Endothelial cell of umbilical vein (primary cell): ENCODE data around the gene BCAS3. TPM values are rescaled to one million over a fixed set of nuclear protein-coding genes. Genes with fewer than 3 reads are reported as not detected.

Experiments used
- BruUV-seq: library from RNA; stranded (reverse); fragments of 400-500 nt; replicated peaks from 2 replicates; lab custom pipeline; 2021; lab: Mats Ljungman, UMichigan
- CTCF ChIA-PET: fragments of 300-600, 350-600 bp; sonication (Branson Sonifier 250); formaldehyde crosslinking; loops from one replicate; lab custom pipeline; 2021; ENCODE audit warnings: antibody characterized with exemption, inconsistent platforms; lab: Charles Lee
- POLR2A ChIA-PET: fragments of 300-600, 350-600 bp; sonication (Branson Sonifier 250); formaldehyde crosslinking; loops from one replicate; lab custom pipeline; 2021; ENCODE audit warnings: antibody characterized with exemption, inconsistent platforms; lab: Charles Lee
- DNase-seq: peaks from one replicate; pipeline ENCODE4 v3.0.0-alpha.2; 2011; ENCODE audit warnings: low read depth, low spot score
- FAIRE-seq: peaks from 2 replicates; lab custom pipeline; 2011; peaks lifted over from hg19 to GRCh38; lab: Jason Lieb, UNC
- H2AFZ ChIP-seq: 2 replicates; pipeline ENCODE4 v1.6.0; 2012; ENCODE audit warnings: low read depth, low read length, control low read depth, inconsistent platforms
- H3K27ac ChIP-seq: 2 replicates; pipeline ENCODE4 v1.5.1; 2011; ENCODE audit warnings: low read depth, mild to moderate bottlenecking, control low read depth, low read length, moderate library complexity; ENCODE audit not compliant: insufficient read depth
- H3K27me3 ChIP-seq, 2 experiments: 2 replicates each; pipeline versions ENCODE4 v1.6.0 to v1.6.1; 2011; ENCODE audit warnings: low read length in 2 of 2, mixed read lengths in 1 of 2; ENCODE audit not compliant: control insufficient read depth in 2 of 2, insufficient read depth in 2 of 2
- H3K36me3 ChIP-seq, 2 experiments: 2 replicates in 1 of 2; 3 replicates in 1 of 2; pipeline ENCODE4 v1.5.1; 2011; ENCODE audit warnings: low read length in 2 of 2, mild to moderate bottlenecking in 1 of 2, moderate library complexity in 1 of 2; ENCODE audit not compliant: control insufficient read depth in 2 of 2, insufficient read depth in 2 of 2; ENCODE audit errors: extremely low read depth in 1 of 2
- H3K4me1 ChIP-seq: 3 replicates; pipeline ENCODE4 v1.5.1; 2011; ENCODE audit warnings: mild to moderate bottlenecking, low read length; ENCODE audit not compliant: control insufficient read depth, insufficient read depth; ENCODE audit errors: extremely low read depth
- H3K4me2 ChIP-seq: 2 replicates; pipeline ENCODE4 v1.6.1; 2011; ENCODE audit warnings: low read length, control low read depth, mixed read lengths; ENCODE audit not compliant: insufficient read depth
- H3K4me3 ChIP-seq, 3 experiments: fragments of 200-600 bp in 1 of 3; sonication (generic), shearing (Covaris generic) in 1 of 3; replicated peaks in 1 of 3; 2 replicates each; pipeline ENCODE4 v1.5.1; 2011 to 2016; ENCODE audit warnings: control low read depth in 3 of 3, low read length in 3 of 3, mild to moderate bottlenecking in 2 of 3, inconsistent platforms in 1 of 3, low read depth in 1 of 3, moderate library complexity in 1 of 3; ENCODE audit not compliant: insufficient read depth in 1 of 3
- H3K79me2 ChIP-seq: 2 replicates; pipeline ENCODE4 v1.6.0; 2012; ENCODE audit warnings: low read length, inconsistent platforms; ENCODE audit not compliant: control insufficient read depth, insufficient read depth
- H3K9ac ChIP-seq: replicated peaks from 2 replicates; pipeline ENCODE3; 2011; ENCODE audit warnings: low read length, control low read depth; ENCODE audit not compliant: insufficient read depth; ENCODE audit errors: extremely low read depth
- H3K9me1 ChIP-seq: replicated peaks from 3 replicates; pipeline ENCODE4 v1.6.0; 2011; ENCODE audit warnings: mild to moderate bottlenecking, low read length; ENCODE audit not compliant: control insufficient read depth, insufficient read depth; ENCODE audit errors: extremely low read depth
- H3K9me3 ChIP-seq: replicated peaks from 2 replicates; pipeline ENCODE4 v1.5.1; 2012; ENCODE audit warnings: low read length, inconsistent platforms; ENCODE audit not compliant: control insufficient read depth, insufficient read depth
- H4K20me1 ChIP-seq: replicated peaks from 2 replicates; pipeline ENCODE3; 2011; ENCODE audit warnings: mild to moderate bottlenecking, low read length; ENCODE audit not compliant: control insufficient read depth, insufficient read depth; ENCODE audit errors: extremely low read depth
- EZH2 ChIP-seq: IDR thresholded peaks from 2 replicates; pipeline ENCODE4 v1.6.1; 2012; ENCODE audit warnings: borderline replicate concordance, low read depth, mild to moderate bottlenecking, moderate library complexity, low read length, inconsistent platforms; ENCODE audit not compliant: severe bottlenecking
- FOS ChIP-seq: IDR thresholded peaks from 2 replicates; pipeline ENCODE4 v1.6.1; 2011; ENCODE audit warnings: mild to moderate bottlenecking, low read length, moderate library complexity, borderline replicate concordance; ENCODE audit not compliant: insufficient read depth
- GATA2 ChIP-seq: IDR thresholded peaks from 2 replicates; pipeline ENCODE4 v1.7.0; 2011; ENCODE audit warnings: low read depth, mild to moderate bottlenecking, moderate library complexity, mixed read lengths, low read length; ENCODE audit not compliant: insufficient read length, insufficient read depth
- JUN ChIP-seq: IDR thresholded peaks from 2 replicates; pipeline ENCODE4 v1.6.1; 2011; ENCODE audit warnings: borderline replicate concordance, low read depth; ENCODE audit not compliant: insufficient read length, insufficient read depth
- MAX ChIP-seq: IDR thresholded peaks from 2 replicates; pipeline ENCODE4 v1.6.1; 2011; ENCODE audit not compliant: insufficient read depth, insufficient read length
- MYC ChIP-seq: IDR thresholded peaks from one replicate; pipeline ENCODE4 v1.6.1; 2011; ENCODE audit warnings: mild to moderate bottlenecking, low read depth, low read length
- POLR2A ChIP-seq: IDR thresholded peaks from 2 replicates; pipeline ENCODE4 v1.6.1; 2012; ENCODE audit warnings: low read depth, mild to moderate bottlenecking, control low read depth, low read length
- POLR2AphosphoS5 ChIP-seq: IDR thresholded peaks from 2 replicates; pipeline ENCODE4 v1.6.1; 2012; ENCODE audit warnings: low read depth, mild to moderate bottlenecking, control low read depth, low read length, moderate library complexity; ENCODE audit not compliant: insufficient read depth
- dilution Hi-C: fragments of 300-500 bp; cut with MboI; formaldehyde crosslinking; loops from one replicate; pipeline ENCODE4 v1.15.0; 2019; ENCODE audit warnings: low sequenced_read_pairs; ENCODE audit not compliant: extremely low pct_ligation_motif_present
- intact Hi-C: fragments of 100-400 bp; cut with micrococcal nuclease; formaldehyde crosslinking; loops from one replicate; pipeline ENCODE4 v1.10.0; 2022
- polyA plus RNA-seq, 4 experiments: library from polyadenylated mRNA; depleted of rRNA in 3 of 4; stranded (reverse) in 3 of 4; unstranded in 1 of 4; fragments of >200 nt; gene quantifications; 2 replicates each; pipeline versions ENCODE4 v1.2.1 to v1.2.3, GENCODE V29; 2011 to 2012; ENCODE audit warnings: missing spikeins in 1 of 4
- total RNA-seq: library from RNA; stranded (reverse); gene quantifications from 2 replicates; pipeline ENCODE4 v1.2.3, GENCODE V29; 2021
- TF ChIP-seq, protein P1 (sequence below), 2 donors: IDR thresholded peaks; 1 replicate in 1 of 2; 2 replicates in 1 of 2; pipeline ENCODE4 v1.5.1; 2011; ENCODE audit warnings: low read length in 2 of 2, mild to moderate bottlenecking in 2 of 2, moderate library complexity in 2 of 2, control low read depth in 1 of 2, inconsistent platforms in 1 of 2, low read depth in 1 of 2; ENCODE audit not compliant: insufficient read depth in 1 of 2; ENCODE audit errors: extremely low read depth in 1 of 2

The BCAS3 gene
- total and polyA plus RNA-seq, 2 donors (not counting 3 experiments of a cell fraction or from before 2014, with no cell fraction given) = 8.2 to 16.0 TPM

- no peaks in the 10 kb centered on the region for H3K27me3 ChIP-seq
- H3K9ac ChIP-seq = no peak overlapping the region
- TF ChIP-seq, protein P1, sequence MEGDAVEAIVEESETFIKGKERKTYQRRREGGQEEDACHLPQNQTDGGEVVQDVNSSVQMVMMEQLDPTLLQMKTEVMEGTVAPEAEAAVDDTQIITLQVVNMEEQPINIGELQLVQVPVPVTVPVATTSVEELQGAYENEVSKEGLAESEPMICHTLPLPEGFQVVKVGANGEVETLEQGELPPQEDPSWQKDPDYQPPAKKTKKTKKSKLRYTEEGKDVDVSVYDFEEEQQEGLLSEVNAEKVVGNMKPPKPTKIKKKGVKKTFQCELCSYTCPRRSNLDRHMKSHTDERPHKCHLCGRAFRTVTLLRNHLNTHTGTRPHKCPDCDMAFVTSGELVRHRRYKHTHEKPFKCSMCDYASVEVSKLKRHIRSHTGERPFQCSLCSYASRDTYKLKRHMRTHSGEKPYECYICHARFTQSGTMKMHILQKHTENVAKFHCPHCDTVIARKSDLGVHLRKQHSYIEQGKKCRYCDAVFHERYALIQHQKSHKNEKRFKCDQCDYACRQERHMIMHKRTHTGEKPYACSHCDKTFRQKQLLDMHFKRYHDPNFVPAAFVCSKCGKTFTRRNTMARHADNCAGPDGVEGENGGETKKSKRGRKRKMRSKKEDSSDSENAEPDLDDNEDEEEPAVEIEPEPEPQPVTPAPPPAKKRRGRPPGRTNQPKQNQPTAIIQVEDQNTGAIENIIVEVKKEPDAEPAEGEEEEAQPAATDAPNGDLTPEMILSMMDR (IDR thresholded peaks at IDR 0.05; ENCODE audit: extremely low read depth in 1 of 2, insufficient read depth in 1 of 2, low read depth in 1 of 2, low read length in 2 of 2) = no peak
- TF ChIP-seq EZH2 (no peak), GATA2 (no peak), MAX (no peak), MYC (no peak), JUN (no peak), POLR2A (no peak), POLR2AphosphoS5 (no peak), FOS (no peak)
- no peaks in the 10 kb centered on the region for H3K9me3 ChIP-seq
- H3K79me2 ChIP-seq = no peaks in the 10 kb centered on the region
- H3K36me3 ChIP-seq = no peaks in the 10 kb centered on the region
- no peak overlapping the region for H3K27ac ChIP-seq
- BruUV-seq = no TSS peak
- no peak overlapping the region for H2AFZ ChIP-seq
- intact Hi-C loops = no loop called here
- no peaks in the 10 kb centered on the region for H3K4me1 ChIP-seq
- ChIA-PET POLR2A (no interaction called here), CTCF (no interaction called here)
- no peaks in the 10 kb centered on the region for H3K9me1 ChIP-seq
- DNase-seq = no peak
- H3K4me3 ChIP-seq = no peak overlapping the region
- H3K4me2 ChIP-seq = no peak overlapping the region
- dilution Hi-C loops = no loop called here
- no peaks in the 10 kb centered on the region for H4K20me1 ChIP-seq
- FAIRE-seq = no peak
These were observed 472.3 kb downstream of the BCAS3 start for GRCh38 chr17:61149862-61150362.
